ENCODE data around the gene NMUR1. TPM values are rescaled to one million over a fixed set of nuclear protein-coding genes. Genes with fewer than 3 reads are reported as not detected.

The NMUR1 gene
- total RNA-seq, 2 donors from 2014 or later: 0.07 to 0.29 TPM

GRCh38 chr2:231490801-231491200 is 39.4 kb downstream of the NMUR1 start:
- peaks cover 5% of the 10 kb centered on the region for H3K27me3 Mint-ChIP-seq (ENCODE audit: insufficient read depth)
- no peak overlapping the region for H3K27ac Mint-ChIP-seq
- peaks cover 26% of the 10 kb centered on the region for H3K9me3 Mint-ChIP-seq
- H3K27ac ChIP-seq (ENCODE audit: low read depth, low read length): no peak overlapping the region
- TF ChIP-seq CTCF (conservative IDR thresholded peaks at IDR 0.05): no peak
- H3K9ac ChIP-seq (ENCODE audit: extremely low read depth, low read length, poor library complexity, severe bottlenecking): no peak overlapping the region
- H3K36me3 ChIP-seq (ENCODE audit: control insufficient read depth, insufficient read depth, low read length): no peaks in the 10 kb centered on the region
- WGBS, 2 experiments (ENCODE audit: insufficient coverage in 1 of 2, insufficient read length in 1 of 2): 94 to 96% methylated on average over 7 of the region's 7 CpGs
- peaks cover 4% of the 10 kb centered on the region for H3K36me3 Mint-ChIP-seq (ENCODE audit: low read depth)
- no peaks in the 10 kb centered on the region for H3K27me3 ChIP-seq (ENCODE audit: control insufficient read depth, insufficient read depth, low read length, poor library complexity, severe bottlenecking)
- no peaks in the 10 kb centered on the region for H3K4me1 Mint-ChIP-seq
- no peaks in the 10 kb centered on the region for H3K4me1 ChIP-seq (ENCODE audit: control insufficient read depth, insufficient read depth, low read length)
- no peak overlapping the region for H3K4me3 ChIP-seq (ENCODE audit: low read length)
- no peak overlapping the region for H3K4me3 Mint-ChIP-seq
- DNase-seq: no peak
- no peaks in the 10 kb centered on the region for H3K9me3 ChIP-seq (ENCODE audit: control insufficient read depth, low read length)

- no peak overlapping the region for H3K9ac ChIP-seq (ENCODE audit: extremely low read depth, low read length, poor library complexity, severe bottlenecking)
- H3K4me1 ChIP-seq (ENCODE audit: control insufficient read depth, insufficient read depth, low read length): no peaks in the 10 kb centered on the region
- WGBS, 2 experiments (ENCODE audit: insufficient coverage in 1 of 2, insufficient read length in 1 of 2): 86% methylated on average over 7 to 13 of the region's 14 CpGs
- no peak overlapping the region for H3K4me3 ChIP-seq (ENCODE audit: low read length)
- Mint-ChIP-seq H3K4me3 (no peak overlapping the region), H3K27ac (no peak overlapping the region), H3K9me3 (peaks cover 26% of the 10 kb centered on the region), H3K36me3 (ENCODE audit: low read depth) (peaks cover 4% of the 10 kb centered on the region), H3K27me3 (ENCODE audit: insufficient read depth) (peaks cover 5% of the 10 kb centered on the region), H3K4me1 (no peaks in the 10 kb centered on the region)
- TF ChIP-seq CTCF (conservative IDR thresholded peaks at IDR 0.05): peak; percentile 67
- DNase-seq: peak; percentile 70
- H3K27me3 ChIP-seq (ENCODE audit: control insufficient read depth, insufficient read depth, low read length, poor library complexity, severe bottlenecking): no peaks in the 10 kb centered on the region
- H3K36me3 ChIP-seq (ENCODE audit: control insufficient read depth, insufficient read depth, low read length): no peaks in the 10 kb centered on the region
- H3K9me3 ChIP-seq (ENCODE audit: control insufficient read depth, low read length): no peaks in the 10 kb centered on the region
- no peak overlapping the region for H3K27ac ChIP-seq (ENCODE audit: low read depth, low read length)
Observed at GRCh38 chr2:231489990-231490389, 40.3 kb downstream of the NMUR1 start.

GRCh38 chr2:231488331-231488730 is 41.9 kb downstream of the NMUR1 start:
- Histone ChIP-seq H3K4me3 (ENCODE audit: low read length) (no peak overlapping the region), H3K27me3 (ENCODE audit: control insufficient read depth, insufficient read depth, low read length, poor library complexity, severe bottlenecking) (no peaks in the 10 kb centered on the region), H3K9me3 (ENCODE audit: control insufficient read depth, low read length) (no peaks in the 10 kb centered on the region), H3K9ac (ENCODE audit: extremely low read depth, low read length, poor library complexity, severe bottlenecking) (no peak overlapping the region), H3K4me1 (ENCODE audit: control insufficient read depth, insufficient read depth, low read length) (no peaks in the 10 kb centered on the region), H3K27ac (ENCODE audit: low read depth, low read length) (no peak overlapping the region), H3K36me3 (ENCODE audit: control insufficient read depth, insufficient read depth, low read length) (no peaks in the 10 kb centered on the region)
- Mint-ChIP-seq H3K4me1 (no peaks in the 10 kb centered on the region), H3K27ac (no peak overlapping the region), H3K36me3 (ENCODE audit: low read depth) (peaks cover 4% of the 10 kb centered on the region), H3K9me3 (peaks cover 26% of the 10 kb centered on the region), H3K27me3 (ENCODE audit: insufficient read depth) (peaks cover 8% of the 10 kb centered on the region), H3K4me3 (no peak overlapping the region)
- WGBS, 2 experiments (ENCODE audit: insufficient coverage in 1 of 2, insufficient read length in 1 of 2): 89 to 90% methylated on average over 5 of the region's 5 CpGs
- TF ChIP-seq CTCF (conservative IDR thresholded peaks at IDR 0.05): no peak
- DNase-seq: no peak

Measured in endodermal cell (in vitro differentiated cells).